ENCODE data around the gene CARD19.

CARD19 gene

GRCh38 chr9:93064392-93065134, 31.5 kb upstream of the CARD19 start:
- peak; percentile 83 for DNase-seq

GRCh38 chr9:93065135-93065720, 30.8 kb upstream of the CARD19 start:
- no peak for DNase-seq

DNA sequence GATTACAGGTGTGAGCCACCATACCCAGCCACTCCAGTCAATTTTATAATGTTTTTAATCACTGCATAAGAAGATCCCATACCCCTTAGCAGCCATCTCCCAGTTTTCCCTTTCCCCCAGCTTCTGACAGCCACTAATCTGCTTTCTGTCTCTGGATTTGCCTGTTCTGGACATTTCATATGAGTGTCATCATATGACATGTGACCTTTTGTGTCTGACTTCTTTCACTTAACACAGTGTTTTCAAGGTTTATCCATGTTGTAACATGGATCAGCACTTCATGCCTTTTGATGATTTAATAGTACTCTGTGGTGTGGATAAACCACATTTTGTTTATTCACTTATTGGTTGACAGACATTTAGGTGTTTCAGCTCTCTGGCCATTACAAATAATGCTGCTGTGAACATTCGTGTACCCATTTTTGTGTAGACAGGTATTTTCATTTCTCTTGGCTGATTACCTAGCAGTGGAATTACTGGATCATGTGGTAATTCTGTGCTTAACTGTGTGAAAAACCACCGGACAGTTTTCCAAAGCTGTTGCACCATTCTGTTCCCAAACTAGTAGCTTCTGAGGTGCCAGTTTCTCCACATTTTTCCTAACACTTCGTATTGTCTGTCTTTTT, 28.9 kb upstream of the CARD19 start:
- DNase-seq = peak; percentile 51

DNA sequence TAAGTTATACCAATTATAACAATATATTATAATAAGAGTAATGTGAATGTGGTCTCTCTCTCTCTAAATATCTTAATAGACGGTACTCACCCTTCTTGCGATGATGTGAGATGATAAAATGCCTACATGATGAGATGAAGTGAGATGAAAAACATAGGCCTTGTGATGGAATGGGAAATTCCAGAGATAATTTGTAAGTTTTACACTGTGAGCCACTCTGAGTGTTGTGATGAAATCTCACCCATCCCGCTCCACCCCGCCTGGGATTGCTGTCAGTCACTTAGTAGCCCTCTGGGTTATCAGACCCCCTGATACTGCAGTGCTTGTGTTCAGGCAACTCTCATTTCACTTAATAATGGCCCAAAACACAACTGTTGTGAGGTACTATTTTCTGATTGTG, 27.1 kb upstream of the CARD19 start:
- DNase-seq = no peak

DNA sequence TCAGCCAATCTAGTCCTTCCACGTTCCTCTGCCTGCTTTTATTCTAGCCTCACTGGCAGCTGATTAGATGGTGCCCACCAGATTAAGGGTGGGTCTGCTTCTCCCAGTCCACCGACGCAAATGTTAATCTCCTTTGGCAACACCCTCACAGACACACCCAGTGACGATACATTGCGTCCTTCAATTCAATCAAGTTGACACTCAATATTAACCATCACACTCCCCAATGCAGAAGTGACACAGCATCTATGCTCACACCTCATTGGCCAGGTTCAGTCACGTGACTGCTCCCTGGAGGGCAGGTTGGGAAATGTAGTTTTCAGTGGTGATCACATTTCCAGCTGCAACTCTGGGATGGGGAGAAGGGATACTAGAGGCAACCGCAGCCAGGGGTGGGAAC, 24.6 kb upstream of the CARD19 start:
- peak; percentile 63 for DNase-seq

DNA sequence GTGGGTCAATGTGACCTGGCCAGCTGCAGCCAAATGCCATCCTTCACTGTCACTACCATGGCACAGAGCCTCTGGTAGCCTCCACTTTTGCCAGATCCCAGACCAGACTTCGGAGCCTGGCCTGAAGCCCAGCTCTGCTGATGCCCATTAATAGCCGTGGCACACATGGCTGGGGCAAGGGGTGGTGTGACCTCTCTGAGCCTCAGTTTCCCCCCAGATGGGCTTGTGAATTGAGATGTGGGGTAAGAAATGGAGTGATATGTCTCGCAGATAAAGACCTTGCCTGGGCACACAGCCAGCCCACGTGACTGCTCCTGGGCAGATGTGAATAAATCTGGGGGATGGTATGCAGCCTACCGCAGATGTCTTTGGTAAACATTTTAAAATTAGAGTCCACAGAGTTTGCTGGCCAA, 23.6 kb upstream of the CARD19 start:
- DNase-seq = peak; percentile 36

- no peak for DNase-seq
Observed at GRCh38 chr9:93076101-93076791, 19.8 kb upstream of the CARD19 start.

DNA sequence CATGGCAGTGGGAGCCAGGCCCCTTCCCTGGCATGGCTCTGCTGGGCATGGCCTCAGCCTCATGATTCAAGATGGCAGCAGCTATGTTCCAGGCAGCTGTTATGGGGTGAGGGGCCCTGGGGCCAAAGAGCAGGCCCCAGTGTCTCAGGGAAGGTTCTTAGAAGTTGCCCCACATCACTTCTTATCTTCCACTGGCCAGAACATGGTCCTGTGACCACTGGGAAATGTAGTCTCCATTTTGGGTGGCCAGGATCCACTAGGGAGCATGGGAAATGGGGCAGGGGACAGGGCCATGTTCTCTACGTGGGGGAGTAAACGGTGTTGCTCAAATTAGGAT, 19.3 kb upstream of the CARD19 start:
- DNase-seq = no peak

DNA sequence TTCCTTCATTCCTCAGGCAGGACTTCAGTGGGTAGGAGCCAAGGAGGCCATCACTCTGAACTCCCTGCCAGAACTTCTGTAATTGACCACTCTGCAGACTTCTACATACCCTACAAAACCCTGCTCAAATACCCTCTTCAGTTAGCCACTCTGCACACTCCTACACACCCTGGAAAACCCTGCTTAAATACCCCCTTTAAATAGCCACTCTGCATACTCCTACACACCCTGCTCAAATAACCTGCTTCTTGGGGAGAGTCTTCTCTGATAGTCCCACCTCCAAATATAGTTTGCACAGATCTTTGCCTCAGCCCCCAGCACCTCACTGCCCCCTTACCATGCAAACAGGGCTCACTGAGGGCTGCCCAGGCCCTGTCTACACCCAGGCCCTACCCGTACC, 18.6 kb upstream of the CARD19 start:
- no peak for DNase-seq

DNA sequence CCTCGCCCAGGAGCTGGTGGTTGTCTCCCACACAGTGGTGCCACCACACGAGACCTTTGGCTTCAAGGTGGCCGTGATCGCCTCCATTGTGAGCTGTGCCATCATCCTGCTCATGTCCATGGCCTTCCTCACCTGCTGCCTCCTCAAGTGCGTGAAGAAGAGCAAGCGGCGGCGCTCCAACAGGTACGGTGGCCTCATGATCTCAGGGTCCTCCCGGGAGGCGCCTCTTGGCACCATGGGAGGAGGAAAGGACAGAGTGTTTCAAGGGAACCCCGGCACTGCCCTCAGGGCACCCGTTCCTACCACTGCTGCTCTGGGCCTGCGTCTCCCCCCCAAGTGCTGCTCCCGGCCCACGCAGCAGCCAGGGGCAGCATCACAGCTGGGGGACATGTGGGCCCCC, 18.2 kb upstream of the CARD19 start:
- DNase-seq = no peak

DNA sequence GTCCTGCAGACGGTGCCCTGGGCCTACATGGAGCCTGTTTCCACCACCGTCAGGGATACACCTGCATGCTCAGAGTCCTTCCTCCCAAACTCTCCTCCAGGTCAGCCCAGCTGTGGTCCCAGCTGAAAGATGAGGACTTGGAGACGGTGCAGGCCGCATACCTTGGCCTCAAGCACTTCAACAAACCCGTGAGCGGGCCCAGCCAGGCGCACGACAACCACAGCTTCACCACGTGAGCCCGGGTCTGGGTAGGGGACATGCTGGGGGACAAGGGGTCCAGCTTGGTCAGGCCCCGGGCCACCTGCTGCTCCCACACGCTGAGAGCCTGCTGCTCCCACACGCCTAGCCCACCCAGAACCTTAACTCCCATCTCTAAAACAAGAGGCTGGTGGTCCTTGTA, 16.6 kb upstream of the CARD19 start:
- no peak for DNase-seq

- DNase-seq = no peak
Observed at GRCh38 chr9:93080406-93080805, 15.6 kb upstream of the CARD19 start.

DNA sequence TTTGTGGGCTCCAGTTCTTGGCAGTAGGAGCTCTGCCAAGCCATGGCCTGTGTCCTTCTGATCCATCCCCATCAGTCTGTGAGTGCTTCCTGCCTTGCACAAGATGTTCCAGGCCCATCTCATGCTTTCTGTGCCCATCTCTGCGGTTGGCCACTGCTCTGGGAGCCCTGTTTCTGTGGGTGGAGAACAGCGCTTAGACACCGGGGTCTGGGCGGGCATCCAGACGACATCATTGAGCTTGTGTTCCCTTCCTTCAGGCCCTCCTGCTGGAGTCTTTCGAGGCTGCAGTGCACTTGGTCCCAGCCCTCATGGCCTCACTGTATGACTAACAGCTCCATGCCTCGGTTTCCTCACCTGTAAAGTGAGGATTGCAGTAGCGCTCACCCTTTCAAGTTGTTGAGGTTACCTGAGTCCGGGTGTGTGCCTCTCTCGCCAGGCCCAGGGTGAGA, 14.9 kb upstream of the CARD19 start:
- DNase-seq = no peak

- no peak for DNase-seq
Observed at GRCh38 chr9:93081931-93082330, 14.1 kb upstream of the CARD19 start.

DNA sequence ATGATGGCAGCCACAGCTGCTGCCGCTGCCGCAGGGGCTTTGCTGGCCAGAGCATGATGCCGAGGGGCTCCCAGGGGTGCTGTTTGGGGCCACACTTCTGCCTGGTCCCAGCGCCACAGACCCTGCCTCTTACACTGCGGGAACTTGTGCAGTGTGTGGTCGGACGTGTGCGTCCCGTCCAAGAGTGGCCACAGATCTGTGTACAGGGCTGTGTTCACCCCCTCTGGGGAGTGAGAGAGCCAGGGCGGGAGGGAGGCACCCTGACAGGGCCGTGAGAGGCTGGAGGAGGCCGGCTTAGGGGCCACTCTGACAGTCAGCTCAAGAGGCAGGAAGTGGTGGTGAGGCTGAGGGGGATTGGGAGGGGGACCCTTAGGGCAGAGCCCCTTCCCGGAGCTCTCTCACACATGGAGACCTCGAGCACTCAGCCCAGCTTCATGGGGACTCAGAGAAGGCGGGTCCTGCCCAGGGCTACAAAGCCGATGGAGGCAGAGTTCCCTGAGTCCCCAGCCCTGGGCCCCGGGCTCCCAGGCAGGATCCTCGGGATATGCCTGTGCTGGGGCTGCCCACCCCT, 13.1 kb upstream of the CARD19 start:
- DNase-seq = no peak

- peak; percentile 83 for DNase-seq
Observed at GRCh38 chr9:93083592-93084470, 12.2 kb upstream of the CARD19 start.

DNA sequence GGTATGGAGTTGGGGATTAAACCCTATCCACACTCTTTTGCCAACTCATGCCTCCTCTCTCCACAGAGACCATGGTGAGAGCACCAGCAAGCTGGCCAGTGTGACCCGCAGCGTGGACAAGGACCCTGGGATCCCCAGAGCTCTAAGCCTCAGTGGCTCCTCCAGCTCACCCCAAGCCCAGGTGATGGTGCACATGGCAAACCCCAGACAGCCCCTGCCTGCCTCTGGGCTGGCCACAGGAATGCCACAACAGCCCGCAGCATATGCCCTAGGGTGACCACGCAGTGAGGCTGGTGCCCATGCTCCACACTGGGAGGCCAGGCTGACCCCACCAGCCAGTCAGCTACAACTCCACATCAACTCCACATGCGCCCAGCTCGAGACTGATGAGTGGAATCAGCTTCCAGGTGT, 11.5 kb upstream of the CARD19 start:
- DNase-seq = no peak

GRCh38 chr9:93085676-93086075, 10.3 kb upstream of the CARD19 start:
- no peak for DNase-seq

DNA sequence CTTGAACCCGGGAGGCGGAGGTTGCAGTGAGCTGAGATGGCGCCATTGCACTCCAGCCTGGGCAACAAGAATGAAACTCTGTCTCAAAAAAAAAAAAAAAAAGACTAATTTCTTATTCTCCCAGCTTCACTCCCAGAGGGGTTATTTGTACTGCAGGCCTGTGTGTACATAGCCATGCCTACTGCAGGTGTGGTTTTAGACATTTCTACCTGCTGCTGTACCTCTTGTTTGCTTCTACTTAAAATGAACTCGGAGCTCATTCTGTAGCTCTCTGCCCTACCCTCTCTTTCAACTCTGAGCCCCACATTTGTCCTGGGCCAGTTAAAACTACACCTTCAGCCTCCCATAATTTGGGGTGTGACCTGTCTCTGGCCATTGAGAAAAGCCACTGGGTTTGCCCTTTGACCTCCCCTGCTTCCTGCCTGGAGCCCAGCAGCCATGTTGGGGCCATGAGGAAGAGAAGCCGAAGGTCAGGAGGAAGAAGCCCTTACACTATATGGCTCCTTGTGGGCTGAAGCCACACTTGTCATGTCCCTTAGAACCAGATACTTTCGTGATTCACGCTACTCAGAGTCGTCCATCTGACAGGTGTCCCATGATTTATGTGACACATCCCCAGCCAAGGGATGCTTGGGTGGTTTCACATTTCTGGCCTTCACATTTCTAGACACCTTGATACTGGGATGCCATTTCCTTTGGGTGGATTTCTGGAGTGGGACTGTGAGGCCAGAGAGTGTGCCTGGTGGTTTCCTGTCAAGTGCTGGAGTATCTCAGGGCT, 9.4 kb upstream of the CARD19 start:
- DNase-seq = no peak

GRCh38 chr9:93087971-93088655, 7.9 kb upstream of the CARD19 start:
- DNase-seq = no peak

- no peak for DNase-seq
Observed at GRCh38 chr9:93088656-93089015, 7.4 kb upstream of the CARD19 start.
